ENCODE measurements around the gene ADAMTSL4.
A peak's percentile ranks its signal among the peaks of the same experiment; 100 is the strongest.

ADAMTSL4 gene

GRCh38 chr1:150555198-150555970, 6.2 kb downstream of the ADAMTSL4 start:
- Mint-ChIP-seq H3K4me3 (no peak overlapping the region), H3K9me3 (no peaks in the 10 kb centered on the region), H3K36me3 (ENCODE audit: low read depth) (peaks cover 96% of the 10 kb centered on the region), H3K27ac (peak overlapping the region; percentile 99), H3K27me3 (no peaks in the 10 kb centered on the region), H3K4me1 (ENCODE audit: low read depth) (peaks cover 95% of the 10 kb centered on the region)
- intact Hi-C loops (cut with micrococcal nuclease): no loop called here

- peaks cover 96% of the 10 kb centered on the region for H3K36me3 Mint-ChIP-seq (ENCODE audit: low read depth)
- no peak overlapping the region for H3K4me3 Mint-ChIP-seq
- H3K27ac Mint-ChIP-seq: peak overlapping the region; percentile 99
- H3K27me3 Mint-ChIP-seq: no peaks in the 10 kb centered on the region
- intact Hi-C loops (cut with micrococcal nuclease): no loop called here
- peaks cover 100% of the 10 kb centered on the region for H3K4me1 Mint-ChIP-seq (ENCODE audit: low read depth)
- no peaks in the 10 kb centered on the region for H3K9me3 Mint-ChIP-seq
Measured at GRCh38 chr1:150555971-150556865, 7.0 kb downstream of the ADAMTSL4 start.

GRCh38 chr1:150557065-150557600, 7.9 kb downstream of the ADAMTSL4 start:
- Mint-ChIP-seq H3K9me3 (no peaks in the 10 kb centered on the region), H3K4me3 (no peak overlapping the region), H3K27me3 (no peaks in the 10 kb centered on the region), H3K36me3 (ENCODE audit: low read depth) (peaks cover 100% of the 10 kb centered on the region), H3K27ac (peak overlapping the region; percentile 99), H3K4me1 (ENCODE audit: low read depth) (peaks cover 100% of the 10 kb centered on the region)
- intact Hi-C loops (cut with micrococcal nuclease): no loop called here

- H3K4me3 Mint-ChIP-seq: peak overlapping the region; percentile 18
- H3K36me3 Mint-ChIP-seq (ENCODE audit: low read depth): peaks cover 100% of the 10 kb centered on the region
- intact Hi-C loops (cut with micrococcal nuclease): no loop called here
- H3K9me3 Mint-ChIP-seq: no peaks in the 10 kb centered on the region
- H3K4me1 Mint-ChIP-seq (ENCODE audit: low read depth): peaks cover 100% of the 10 kb centered on the region
- H3K27ac Mint-ChIP-seq: peak overlapping the region; percentile 99
- no peaks in the 10 kb centered on the region for H3K27me3 Mint-ChIP-seq
Measured at GRCh38 chr1:150557813-150558212, 8.6 kb downstream of the ADAMTSL4 start.

GRCh38 chr1:150558303-150558704, 9.1 kb downstream of the ADAMTSL4 start:
- Mint-ChIP-seq H3K4me1 (ENCODE audit: low read depth) (peaks cover 100% of the 10 kb centered on the region), H3K4me3 (peak overlapping the region; percentile 18), H3K27me3 (no peaks in the 10 kb centered on the region), H3K9me3 (no peaks in the 10 kb centered on the region), H3K36me3 (ENCODE audit: low read depth) (peaks cover 100% of the 10 kb centered on the region), H3K27ac (peak overlapping the region; percentile 99)
- intact Hi-C loops (cut with micrococcal nuclease): no loop called here

GRCh38 chr1:150558761-150559655, 9.8 kb downstream of the ADAMTSL4 start:
- Mint-ChIP-seq H3K36me3 (ENCODE audit: low read depth) (peaks cover 100% of the 10 kb centered on the region), H3K9me3 (no peaks in the 10 kb centered on the region), H3K4me3 (peak overlapping the region; percentile 82), H3K4me1 (ENCODE audit: low read depth) (peaks cover 100% of the 10 kb centered on the region), H3K27me3 (no peaks in the 10 kb centered on the region), H3K27ac (peak overlapping the region; percentile 99)
- intact Hi-C loops (cut with micrococcal nuclease): no loop called here

- H3K4me3 Mint-ChIP-seq: peak overlapping the region; percentile 82
- peaks cover 96% of the 10 kb centered on the region for H3K4me1 Mint-ChIP-seq (ENCODE audit: low read depth)
- no peaks in the 10 kb centered on the region for H3K27me3 Mint-ChIP-seq
- peak overlapping the region; percentile 99 for H3K27ac Mint-ChIP-seq
- peaks cover 97% of the 10 kb centered on the region for H3K36me3 Mint-ChIP-seq (ENCODE audit: low read depth)
- intact Hi-C loops (cut with micrococcal nuclease): loop anchor here (2.0 to 5.0 kb wide), 2 partner anchors 19 to 63 kb away; partner anchors contain the start of gene MCL1
- H3K9me3 Mint-ChIP-seq: no peaks in the 10 kb centered on the region
Measured at GRCh38 chr1:150559656-150560010, 10.4 kb downstream of the ADAMTSL4 start.

- Mint-ChIP-seq H3K4me3 (peak overlapping the region; percentile 82), H3K27me3 (no peaks in the 10 kb centered on the region), H3K9me3 (no peaks in the 10 kb centered on the region), H3K36me3 (ENCODE audit: low read depth) (peaks cover 97% of the 10 kb centered on the region), H3K27ac (peak overlapping the region; percentile 99), H3K4me1 (ENCODE audit: low read depth) (peaks cover 92% of the 10 kb centered on the region)
- intact Hi-C loops (cut with micrococcal nuclease): loop anchor here (2.0 to 5.0 kb wide), 2 partner anchors 19 to 62 kb away; partner anchors contain the start of gene MCL1
Measured at GRCh38 chr1:150560011-150560438, 10.8 kb downstream of the ADAMTSL4 start.

GRCh38 chr1:150560576-150561253, 11.5 kb downstream of the ADAMTSL4 start:
- intact Hi-C loops (cut with micrococcal nuclease): loop anchor here (1.0 to 5.0 kb wide), 3 partner anchors 8 to 62 kb away; partner anchors contain the start of gene MCL1
- peaks cover 88% of the 10 kb centered on the region for H3K4me1 Mint-ChIP-seq (ENCODE audit: low read depth)
- peaks cover 97% of the 10 kb centered on the region for H3K36me3 Mint-ChIP-seq (ENCODE audit: low read depth)
- H3K27me3 Mint-ChIP-seq: no peaks in the 10 kb centered on the region
- H3K9me3 Mint-ChIP-seq: no peaks in the 10 kb centered on the region
- H3K27ac Mint-ChIP-seq: peak overlapping the region; percentile 99
- peak overlapping the region; percentile 82 for H3K4me3 Mint-ChIP-seq

GRCh38 chr1:150561254-150561973, 12.2 kb downstream of the ADAMTSL4 start:
- H3K9me3 Mint-ChIP-seq: no peaks in the 10 kb centered on the region
- intact Hi-C loops (cut with micrococcal nuclease): loop anchor here (1.0 to 5.0 kb wide), 3 partner anchors 9 to 61 kb away; partner anchors contain the start of gene MCL1

GRCh38 chr1:150561974-150562445, 12.8 kb downstream of the ADAMTSL4 start:
- no peaks in the 10 kb centered on the region for H3K27me3 Mint-ChIP-seq
- peaks cover 87% of the 10 kb centered on the region for H3K36me3 Mint-ChIP-seq (ENCODE audit: low read depth)
- H3K4me3 Mint-ChIP-seq: peak overlapping the region; percentile 82
- intact Hi-C loops (cut with micrococcal nuclease): loop anchor here (1.0 to 5.0 kb wide), 3 partner anchors 10 to 60 kb away; partner anchors contain the start of gene MCL1
- H3K27ac Mint-ChIP-seq: peak overlapping the region; percentile 99
- no peaks in the 10 kb centered on the region for H3K9me3 Mint-ChIP-seq
- peaks cover 88% of the 10 kb centered on the region for H3K4me1 Mint-ChIP-seq (ENCODE audit: low read depth)

More at GRCh38 chr1:150561254-150561973, 12.2 kb downstream of the ADAMTSL4 start:
- Mint-ChIP-seq H3K27ac (peak overlapping the region; percentile 99), H3K4me1 (ENCODE audit: low read depth) (peaks cover 88% of the 10 kb centered on the region), H3K27me3 (no peaks in the 10 kb centered on the region), H3K36me3 (ENCODE audit: low read depth) (peaks cover 93% of the 10 kb centered on the region), H3K4me3 (peak overlapping the region; percentile 82)
